Inferior parietal cortex (tissue), 1 donor: ENCODE results near the gene ADARB1.

Experiments
- DNase-seq: peaks from one replicate; pipeline ENCODE4 v3.0.0-alpha.2; 2016; ENCODE audit errors: extremely low spot score

The ADARB1 gene

GRCh38 chr21:45093035-45093532 lies 18.7 kb downstream of the ADARB1 start:
- DNase-seq, result no peak

- no peak for DNase-seq
Measured at GRCh38 chr21:45094412-45094811, 20.0 kb downstream of the ADARB1 start.

GRCh38 chr21:45095505-45095904 lies 21.1 kb downstream of the ADARB1 start:
- no peak for DNase-seq

- DNase-seq, result no peak
Measured at GRCh38 chr21:45096217-45096616, 21.8 kb downstream of the ADARB1 start.

GRCh38 chr21:45097827-45098387 lies 23.5 kb downstream of the ADARB1 start:
- DNase-seq, result no peak

GRCh38 chr21:45098867-45099266 lies 24.5 kb downstream of the ADARB1 start:
- no peak for DNase-seq

GRCh38 chr21:45099571-45099970 lies 25.2 kb downstream of the ADARB1 start:
- DNase-seq, result no peak

GRCh38 chr21:45100866-45101265 lies 26.5 kb downstream of the ADARB1 start:
- no peak for DNase-seq

GRCh38 chr21:45102391-45102932 lies 28.1 kb downstream of the ADARB1 start:
- DNase-seq, result no peak

- DNase-seq, result no peak
Measured at GRCh38 chr21:45103971-45104520, 29.7 kb downstream of the ADARB1 start.

- DNase-seq, result no peak
Measured at GRCh38 chr21:45104560-45104959, 30.2 kb downstream of the ADARB1 start.

- DNase-seq, result no peak
Measured at GRCh38 chr21:45105906-45106485, 31.6 kb downstream of the ADARB1 start.

GRCh38 chr21:45108034-45108790 lies 33.8 kb downstream of the ADARB1 start:
- DNase-seq, result no peak

GRCh38 chr21:45108808-45109781 lies 34.7 kb downstream of the ADARB1 start:
- DNase-seq, result no peak

GRCh38 chr21:45109831-45110492 lies 35.6 kb downstream of the ADARB1 start:
- DNase-seq, result no peak

GRCh38 chr21:45110873-45111624 lies 36.7 kb downstream of the ADARB1 start:
- no peak for DNase-seq

- no peak for DNase-seq
Measured at GRCh38 chr21:45111703-45112102, 37.3 kb downstream of the ADARB1 start.

GRCh38 chr21:45112371-45112770 lies 38.0 kb downstream of the ADARB1 start:
- DNase-seq, result no peak

GRCh38 chr21:45113543-45113942 lies 39.2 kb downstream of the ADARB1 start:
- DNase-seq, result no peak

- no peak for DNase-seq
Measured at GRCh38 chr21:45114072-45114471, 39.7 kb downstream of the ADARB1 start.
